Gastroesophageal sphincter (tissue), 4 donors: ENCODE measurements around the gene IQSEC1. TPM values are rescaled to one million over a fixed set of nuclear protein-coding genes. Genes with fewer than 3 reads are reported as not detected.

Experiments
- ATAC-seq: fragments of 150-250 bp; one replicate; pipeline ENCODE4 v1.9.1; 2016; ENCODE audit warnings: mild to moderate bottlenecking, moderate library complexity
- H3K27ac ChIP-seq, 4 donors: fragments of 200-600 bp; sonication (generic) in 3 of 4; 1 replicate in 3 of 4; 2 replicates in 1 of 4; pipeline ENCODE4 v1.5.1; 2016 to 2019
- H3K27me3 ChIP-seq: fragments of 200-600 bp; sonication (generic); one replicate; pipeline ENCODE4 v1.5.1; 2019
- H3K36me3 ChIP-seq, 2 donors: fragments of 200-600 bp; sonication (generic); one replicate each; pipeline ENCODE4 v1.5.1; 2019; ENCODE audit warnings: control low read depth in 1 of 2
- H3K4me1 ChIP-seq, 3 donors: fragments of 200-600 bp; sonication (generic); 1 replicate in 2 of 3; 2 replicates in 1 of 3; pipeline ENCODE4 v1.5.1; 2016 to 2019; ENCODE audit warnings: control low read depth in 2 of 3
- H3K4me3 ChIP-seq, 2 donors: fragments of 200-600 bp; sonication (generic); one replicate each; pipeline ENCODE4 v1.5.1; 2019; ENCODE audit warnings: mild to moderate bottlenecking in 1 of 2, moderate library complexity in 1 of 2
- H3K9me3 ChIP-seq, 3 donors: fragments of 200-600 bp; sonication (generic); one replicate each; pipeline ENCODE4 v1.5.1; 2017 to 2019; ENCODE audit warnings: control low read depth in 2 of 3
- CTCF ChIP-seq, 4 experiments: fragments of 200-600 bp in 2 of 4; fragments of 450-650 bp in 2 of 4; sonication (generic) in 1 of 4; IDR thresholded peaks; one replicate each; pipeline ENCODE4 v1.5.1; 2017 to 2019; ENCODE audit warnings: antibody characterized with exemption in 4 of 4, mild to moderate bottlenecking in 2 of 4, moderate library complexity in 2 of 4
- EP300 ChIP-seq: sonication (generic); formaldehyde crosslinking; IDR thresholded peaks from one replicate; pipeline ENCODE4 v1.6.1; 2017; ENCODE audit warnings: antibody characterized with exemption, mild to moderate bottlenecking
- POLR2A ChIP-seq, 2 donors: fragments of 450-650 bp; IDR thresholded peaks; one replicate each; pipeline ENCODE4 v1.6.1; 2017; ENCODE audit warnings: antibody characterized with exemption in 2 of 2, mild to moderate bottlenecking in 2 of 2, moderate library complexity in 1 of 2
- POLR2AphosphoS5 ChIP-seq: sonication (generic); formaldehyde crosslinking; IDR thresholded peaks from one replicate; pipeline ENCODE4 v1.6.1; 2017; ENCODE audit warnings: antibody characterized with exemption
- WGBS, 2 donors: methylation state at CpG; one replicate each; pipeline ENCODE4 v1.1.5; 2018; ENCODE audit warnings: low coverage in 1 of 2; 5-methylcytosine and 5-hydroxymethylcytosine counted together
- total RNA-seq, 4 donors: library from RNA; depleted of rRNA; stranded (reverse); fragments of >200 nt; gene quantifications; one replicate each; pipeline ENCODE4 v1.1.0, GENCODE V29; 2016

Gene IQSEC1
- total RNA-seq, 4 donors from 2014 or later: 49.5 to 104 (median 61.7) TPM

GRCh38 chr3:12960497-12960896 lies 112.7 kb downstream of the IQSEC1 start:
- no peaks in the 10 kb centered on the region for H3K36me3 ChIP-seq
- H3K4me3 ChIP-seq: no peak overlapping the region
- 86 to 89% methylated on average over 1 to 3 of the region's 3 CpGs for WGBS, 2 donors
- peaks cover 0 to 100% (median 90%) of the 10 kb centered on the region in 3 donors for H3K4me1 ChIP-seq
- TF ChIP-seq POLR2AphosphoS5: no peak
- no peak for TF ChIP-seq EP300
- no peak for TF ChIP-seq CTCF (IDR thresholded peaks at IDR 0.05)
- no peak for TF ChIP-seq POLR2A (IDR thresholded peaks at IDR 0.05)
- ATAC-seq: no peak
- no peaks in the 10 kb centered on the region for H3K27me3 ChIP-seq
- no peaks in the 10 kb centered on the region for H3K9me3 ChIP-seq
- H3K27ac ChIP-seq: peak overlapping the region in 3 of 4 donors; percentile 72 to 80 (median 78)

GRCh38 chr3:12959838-12960378 lies 113.3 kb downstream of the IQSEC1 start:
- H3K4me1 ChIP-seq: peaks cover 0 to 100% (median 90%) of the 10 kb centered on the region in 3 donors
- peak; percentile 31 for ATAC-seq
- no peaks in the 10 kb centered on the region for H3K9me3 ChIP-seq
- H3K27ac ChIP-seq: peak overlapping the region in 3 of 4 donors; percentile 72 to 80 (median 78)
- H3K4me3 ChIP-seq: no peak overlapping the region
- TF ChIP-seq POLR2A (IDR thresholded peaks at IDR 0.05) (no peak), POLR2AphosphoS5 (no peak), EP300 (no peak), CTCF (IDR thresholded peaks at IDR 0.05) (no peak)
- H3K36me3 ChIP-seq: no peaks in the 10 kb centered on the region
- H3K27me3 ChIP-seq: no peaks in the 10 kb centered on the region
- WGBS, 2 donors: 44 to 65% methylated on average over 5 to 13 of the region's 15 CpGs

DNA sequence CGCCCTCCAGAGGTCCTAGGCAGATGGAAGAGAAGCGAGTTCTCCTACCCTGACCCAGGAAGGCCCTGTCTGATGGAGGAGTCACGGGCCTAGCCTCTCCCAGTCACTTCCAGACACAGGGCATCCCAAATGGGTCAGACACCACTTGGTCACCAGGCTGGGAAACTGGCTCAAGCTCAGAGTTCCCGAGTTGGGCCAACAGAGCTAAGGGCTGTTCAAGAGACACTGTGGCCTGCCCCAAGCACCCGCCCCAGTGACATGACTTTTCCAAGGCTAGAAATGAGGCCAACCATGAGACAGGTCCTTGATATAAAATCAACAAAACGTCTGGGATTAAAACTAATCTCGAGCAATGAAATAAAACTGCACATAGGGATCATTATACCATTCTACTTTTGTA lies 113.8 kb downstream of the IQSEC1 start:
- 8 to 49% methylated on average over 3 to 5 of the region's 7 CpGs for WGBS, 2 donors
- Histone ChIP-seq H3K27me3 (no peaks in the 10 kb centered on the region), H3K4me3 (no peak overlapping the region), H3K4me1 (peaks cover 0 to 100% (median 90%) of the 10 kb centered on the region in 3 donors), H3K27ac (peak overlapping the region in 3 of 4 donors; percentile 72 to 80 (median 78)), H3K36me3 (no peaks in the 10 kb centered on the region), H3K9me3 (no peaks in the 10 kb centered on the region)
- ATAC-seq: no peak
- TF ChIP-seq EP300 (no peak), POLR2AphosphoS5 (no peak), CTCF (IDR thresholded peaks at IDR 0.05) (no peak), POLR2A (IDR thresholded peaks at IDR 0.05) (no peak)

DNA sequence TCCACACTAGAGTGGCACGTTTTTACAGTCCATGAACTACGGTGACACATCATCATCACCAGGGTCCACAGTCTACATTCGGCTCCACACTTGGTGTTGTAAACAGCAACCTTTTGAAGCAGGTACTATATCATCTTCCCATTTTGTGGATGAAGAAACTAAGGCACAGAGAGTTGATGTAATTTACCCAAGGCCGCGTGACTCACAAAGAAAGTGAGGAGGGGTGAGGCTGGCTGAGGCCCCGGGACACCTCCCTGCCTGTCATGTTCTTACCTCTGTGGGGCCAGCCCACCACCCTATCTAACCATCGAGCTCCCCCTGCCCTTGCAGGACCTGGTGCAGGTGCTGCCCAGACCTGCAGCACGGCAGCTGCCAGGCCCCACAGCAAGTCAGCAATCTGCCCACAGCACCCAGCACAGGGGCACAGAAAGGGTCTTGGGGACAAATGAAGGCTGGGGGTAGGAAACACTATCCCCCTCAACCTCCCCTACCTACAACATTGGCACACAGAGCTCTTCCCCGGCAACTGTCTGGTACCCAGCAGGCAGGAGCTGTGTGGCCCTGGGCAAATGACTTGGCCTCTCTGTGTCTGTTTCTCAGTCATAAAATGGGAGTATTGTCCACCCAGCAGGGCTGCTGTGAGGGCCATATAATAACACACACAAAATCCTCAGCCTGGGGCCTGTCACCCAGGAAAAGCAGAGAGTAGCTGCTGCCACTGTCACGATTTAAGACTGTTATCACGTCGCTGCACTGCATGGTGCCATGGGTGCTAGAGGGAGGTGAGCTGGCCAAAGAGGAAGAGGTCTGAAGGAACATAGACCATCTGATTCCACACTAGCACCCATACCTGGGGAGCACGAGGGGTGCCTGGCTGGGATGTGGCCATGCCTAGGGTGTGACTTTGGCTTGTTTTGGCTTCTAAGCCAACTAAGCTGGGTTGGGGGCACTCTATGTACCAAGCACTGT lies 115.1 kb downstream of the IQSEC1 start:
- Histone ChIP-seq H3K4me1 (peaks cover 0 to 100% (median 90%) of the 10 kb centered on the region in 3 donors), H3K4me3 (no peak overlapping the region), H3K27me3 (no peaks in the 10 kb centered on the region), H3K27ac (peak overlapping the region; percentile 44 to 80 (median 75)), H3K9me3 (no peaks in the 10 kb centered on the region), H3K36me3 (no peaks in the 10 kb centered on the region)
- 71 to 100% methylated on average over 1 to 6 of the region's 13 CpGs for WGBS, 2 donors
- TF ChIP-seq POLR2A (IDR thresholded peaks at IDR 0.05) (no peak), EP300 (no peak), POLR2AphosphoS5 (no peak), CTCF (IDR thresholded peaks at IDR 0.05) (no peak)
- no peak for ATAC-seq
